K562 (cell line): Measurements from ENCODE around the gene SUPT5H. TPM values are rescaled to one million over a fixed set of nuclear protein-coding genes. Genes with fewer than 3 reads are reported as not detected.
A peak's percentile ranks its signal among the peaks of the same experiment; 100 is the strongest.

Source experiments
- CREBBP ChIP-seq: IDR thresholded peaks from one replicate; pipeline ENCODE4 v1.6.1; 2012; ENCODE audit warnings: low read depth, mild to moderate bottlenecking, control low read depth, inconsistent platforms, low read length
- E2F6 ChIP-seq, 2 experiments: IDR thresholded peaks; 2 replicates each; pipeline ENCODE4 v1.6.1; 2011; ENCODE audit warnings: borderline replicate concordance in 1 of 2, control low read depth in 1 of 2, low read depth in 1 of 2, low read length in 1 of 2, mild to moderate bottlenecking in 1 of 2, mixed read lengths in 1 of 2, moderate library complexity in 1 of 2; ENCODE audit not compliant: insufficient read depth in 1 of 2, insufficient read length in 1 of 2, poor library complexity in 1 of 2, severe bottlenecking in 1 of 2; ENCODE audit errors: extremely low read depth in 1 of 2
- JUN ChIP-seq, 2 experiments: sonication (generic) in 1 of 2; formaldehyde crosslinking in 1 of 2; IDR thresholded peaks; 2 replicates each; pipeline versions ENCODE4 v1.6.1 to v1.8.0; 2012 to 2022; ENCODE audit warnings: borderline replicate concordance in 2 of 2, mild to moderate bottlenecking in 2 of 2, improper control_type of control experiment in 1 of 2, low read depth in 1 of 2, low read length in 1 of 2, missing genetic modification reagents in 1 of 2
- LCOR ChIP-seq: sonication (generic); formaldehyde crosslinking; IDR thresholded peaks from 2 replicates; pipeline ENCODE4 v1.8.0; 2022; ENCODE audit warnings: mild to moderate bottlenecking, missing genetic modification reagents
- MEIS2 ChIP-seq: fragments of 450-650 bp; IDR thresholded peaks from 2 replicates; pipeline ENCODE4 v1.6.1; 2014; ENCODE audit warnings: mild to moderate bottlenecking; ENCODE audit not compliant: partially characterized antibody
- NCOA6 ChIP-seq: fragments of 450-650 bp; IDR thresholded peaks from 2 replicates; pipeline ENCODE4 v1.6.1; 2017; ENCODE audit warnings: mild to moderate bottlenecking
- NFYB ChIP-seq: IDR thresholded peaks from 2 replicates; pipeline ENCODE4 v1.6.1; 2011; ENCODE audit warnings: mild to moderate bottlenecking, moderate library complexity; ENCODE audit not compliant: insufficient read length; ENCODE audit errors: extremely low read depth
- PML ChIP-seq: IDR thresholded peaks from 2 replicates; pipeline ENCODE4 v1.6.1; 2012; ENCODE audit warnings: low read length, inconsistent platforms
- POLR2A ChIP-seq: fragments of 450-650 bp; conservative IDR thresholded peaks from 2 replicates; pipeline ENCODE4 v1.6.1; 2016
- TEAD2 ChIP-seq: fragments of 450-650 bp; IDR thresholded peaks from 2 replicates; pipeline ENCODE4 v1.6.1; 2016; ENCODE audit warnings: missing genetic modification characterization, control low read depth, missing compliant biosample characterization
- TFAP4 ChIP-seq: sonication (generic); formaldehyde crosslinking; IDR thresholded peaks from 2 replicates; pipeline ENCODE4 v1.8.0; 2022; ENCODE audit warnings: missing genetic modification reagents, mild to moderate bottlenecking, moderate library complexity, borderline replicate concordance
- TRIM24 ChIP-seq, 2 experiments: fragments of 450-650 bp; IDR thresholded peaks; 2 replicates each; pipeline ENCODE4 v1.6.1; 2016
- ZBTB34 ChIP-seq: fragments of 250-450 bp; sonication (Bioruptor Pico); IDR thresholded peaks from 2 replicates; pipeline ENCODE4 v1.8.0; 2021; ENCODE audit warnings: mild to moderate bottlenecking, moderate library complexity
- ZNF639 ChIP-seq, 2 experiments: fragments of 200-800 bp in 1 of 2; sonication (Bioruptor generic) in 1 of 2; sonication (generic) in 1 of 2; formaldehyde crosslinking in 1 of 2; IDR thresholded peaks in 1 of 2; conservative IDR thresholded peaks in 1 of 2; 2 replicates each; pipeline versions ENCODE4 v1.5.0 to v1.6.1; 2016 to 2020; ENCODE audit warnings: missing compliant biosample characterization in 1 of 2, missing genetic modification characterization in 1 of 2, missing genetic modification reagents in 1 of 2
- polyA plus RNA-seq, 8 experiments: library from polyadenylated mRNA; depleted of rRNA in 4 of 8; stranded (reverse) in 5 of 8; unstranded in 3 of 8; fragments of >200 nt; fragmentation: Nextera tagmentation in 2 of 8; fragmentation: Illumina TruSeq in 1 of 8; extraction: Ambion mirVana in 2 of 8; extraction: Trizol in 1 of 8; gene quantifications; 2 replicates each; pipeline versions ENCODE4 v1.2.1 to v1.2.3, GENCODE V29; 2011 to 2014; ENCODE audit warnings: inconsistent platforms in 1 of 8, missing spikeins in 1 of 8
- total RNA-seq, 7 experiments: library from RNA; depleted of rRNA in 6 of 7; stranded (reverse); fragments of >200 nt in 6 of 7; fragmentation: Illumina TruSeq in 2 of 7; extraction: Trizol in 2 of 7; gene quantifications; 2 replicates each; pipeline versions ENCODE4 v1.2.1 to v1.2.3, GENCODE V29; 2011 to 2021; ENCODE audit warnings: low replicate concordance in 1 of 7

The SUPT5H gene
- total and polyA plus RNA-seq, 9 of the 15 experiments (the other 6 are each of a cell fraction or from before 2014, with no cell fraction given) = 13.3 to 85.9 (median 35.9) TPM

- TF ChIP-seq PML (no peak; the same call in 1 of the 2 replicates), LCOR (CRISPR knock-in tag) (no peak), TEAD2 (tag) (no peak), ZNF639 (CRISPR knock-in tag; conservative IDR thresholded peaks at IDR 0.05 in 1 of 2, IDR thresholded peaks at IDR 0.05 in 1 of 2) (no peak), JUN (IDR thresholded peaks at IDR 0.05; ENCODE audit: borderline replicate concordance, low read depth, low read length) (peak; percentile 83), JUN (CRISPR knock-in tag; IDR thresholded peaks at IDR 0.05; ENCODE audit: borderline replicate concordance) (no peak), POLR2A (peak; percentile 55; the same call in 1 of the 2 replicates), NCOA6 (no peak), ZBTB34 (CRISPR knock-in tag) (no peak), TFAP4 (CRISPR knock-in tag) (peak; percentile 70; the same call in 1 of the 2 replicates), CREBBP (no peak), MEIS2 (no peak), TRIM24 (IDR thresholded peaks at IDR 0.05) (no peak), NFYB (no peak), E2F6 (IDR thresholded peaks at IDR 0.05; ENCODE audit: borderline replicate concordance in 1 of 2, extremely low read depth in 1 of 2, insufficient read depth in 1 of 2, insufficient read length in 1 of 2, low read depth in 1 of 2, low read length in 1 of 2, poor library complexity in 1 of 2, severe bottlenecking in 1 of 2) (peak; percentile 31 to 82)
Measured at GRCh38 chr19:39403331-39404312, 41.8 kb upstream of the SUPT5H start (continued).
